ENCODE measurements around the gene INPP5E. TPM values are rescaled to one million over a fixed set of nuclear protein-coding genes. Genes with fewer than 3 reads are reported as not detected.

INPP5E gene
- total RNA-seq, 2 experiments from 2014 or later, result 20.2 to 21.3 TPM

DNA sequence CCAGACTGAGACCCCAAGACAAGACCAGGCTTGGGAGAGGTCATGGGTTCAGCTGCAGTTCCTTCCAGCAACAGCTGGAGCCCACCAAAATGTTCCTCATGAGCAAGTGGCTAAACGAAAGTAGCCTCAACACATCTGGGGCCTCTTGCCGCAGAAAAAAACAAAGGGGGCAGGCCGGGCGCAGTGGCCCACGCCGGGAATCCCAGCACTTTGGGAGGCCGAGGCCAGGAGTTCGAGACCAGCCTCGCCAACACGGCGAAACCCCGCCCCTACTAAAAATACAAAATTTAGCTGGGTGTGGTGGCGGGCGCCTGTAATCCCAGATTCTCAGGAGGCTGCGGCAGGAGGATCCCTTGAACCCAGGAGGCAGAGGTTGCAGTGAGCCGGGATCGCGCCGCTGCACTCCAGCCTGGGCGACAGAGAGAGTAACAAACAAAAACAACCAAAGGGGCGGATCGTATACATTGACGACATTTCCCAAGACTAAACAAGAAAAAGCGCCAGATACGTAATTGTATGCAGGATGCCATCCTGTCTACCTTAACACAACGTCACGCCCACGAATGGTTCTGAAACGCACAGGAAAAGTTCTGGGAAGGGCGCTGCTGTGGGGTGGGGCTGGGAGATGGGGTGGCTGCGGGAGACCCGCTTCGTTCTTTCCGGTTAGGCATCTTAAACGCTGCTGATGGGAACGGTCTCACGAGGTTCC, 1.7 kb downstream of the INPP5E start:
- Histone ChIP-seq H3K9me2 (ENCODE audit: insufficient read depth, low read length) (no peaks in the 10 kb centered on the region), H3K9me3 (ENCODE audit: low read length) (no peaks in the 10 kb centered on the region), H4K20me1 (ENCODE audit: insufficient read depth, low read length) (peaks cover 8% of the 10 kb centered on the region), H3K4me3 (ENCODE audit: low read depth, low read length, poor library complexity, severe bottlenecking) (peak overlapping the region; percentile 87), H3K79me2 (ENCODE audit: insufficient read depth, low read depth, low read length) (peaks cover 25% of the 10 kb centered on the region; the same call in 1 of the 2 replicates), H3K36me3 (ENCODE audit: insufficient read depth, low read length) (peaks cover 39% of the 10 kb centered on the region; the same call in 1 of the 2 replicates), H3K4me2 (ENCODE audit: low read length) (peak overlapping the region; percentile 91), H2AFZ (ENCODE audit: low read length) (no peak overlapping the region), H3K27ac (ENCODE audit: low read depth, low read length, poor library complexity, severe bottlenecking) (no peak overlapping the region), H3K4me1 (ENCODE audit: insufficient read depth, low read length, poor library complexity, severe bottlenecking) (peaks cover 23% of the 10 kb centered on the region)
- POLR2A ChIA-PET, result interaction anchor here (0.5 kb wide), 1 partner anchor 471 kb away, joined by 3 read pairs; no protein-coding TSS in a partner anchor
- DNase-seq (ENCODE audit: low spot score), result no peak
- CTCF ChIA-PET (ENCODE audit: unreplicated experiment), result no interaction called here
- intact Hi-C loops (cut with micrococcal nuclease; ENCODE audit: unreplicated experiment), result loop anchor here (2.0 kb wide), 1 partner anchor 45 kb away; the partner anchor contains the start of gene SEC16A
- BruUV-seq (replicated peaks), result no TSS peak
- TF ChIP-seq EZH2phosphoT487 (IDR thresholded peaks at IDR 0.05; ENCODE audit: borderline replicate concordance, low read depth, low read length), result no peak
- TF ChIP-seq, protein P1, sequence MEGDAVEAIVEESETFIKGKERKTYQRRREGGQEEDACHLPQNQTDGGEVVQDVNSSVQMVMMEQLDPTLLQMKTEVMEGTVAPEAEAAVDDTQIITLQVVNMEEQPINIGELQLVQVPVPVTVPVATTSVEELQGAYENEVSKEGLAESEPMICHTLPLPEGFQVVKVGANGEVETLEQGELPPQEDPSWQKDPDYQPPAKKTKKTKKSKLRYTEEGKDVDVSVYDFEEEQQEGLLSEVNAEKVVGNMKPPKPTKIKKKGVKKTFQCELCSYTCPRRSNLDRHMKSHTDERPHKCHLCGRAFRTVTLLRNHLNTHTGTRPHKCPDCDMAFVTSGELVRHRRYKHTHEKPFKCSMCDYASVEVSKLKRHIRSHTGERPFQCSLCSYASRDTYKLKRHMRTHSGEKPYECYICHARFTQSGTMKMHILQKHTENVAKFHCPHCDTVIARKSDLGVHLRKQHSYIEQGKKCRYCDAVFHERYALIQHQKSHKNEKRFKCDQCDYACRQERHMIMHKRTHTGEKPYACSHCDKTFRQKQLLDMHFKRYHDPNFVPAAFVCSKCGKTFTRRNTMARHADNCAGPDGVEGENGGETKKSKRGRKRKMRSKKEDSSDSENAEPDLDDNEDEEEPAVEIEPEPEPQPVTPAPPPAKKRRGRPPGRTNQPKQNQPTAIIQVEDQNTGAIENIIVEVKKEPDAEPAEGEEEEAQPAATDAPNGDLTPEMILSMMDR (conservative IDR thresholded peaks at IDR 0.05; ENCODE audit: low read length), result no peak

DNA sequence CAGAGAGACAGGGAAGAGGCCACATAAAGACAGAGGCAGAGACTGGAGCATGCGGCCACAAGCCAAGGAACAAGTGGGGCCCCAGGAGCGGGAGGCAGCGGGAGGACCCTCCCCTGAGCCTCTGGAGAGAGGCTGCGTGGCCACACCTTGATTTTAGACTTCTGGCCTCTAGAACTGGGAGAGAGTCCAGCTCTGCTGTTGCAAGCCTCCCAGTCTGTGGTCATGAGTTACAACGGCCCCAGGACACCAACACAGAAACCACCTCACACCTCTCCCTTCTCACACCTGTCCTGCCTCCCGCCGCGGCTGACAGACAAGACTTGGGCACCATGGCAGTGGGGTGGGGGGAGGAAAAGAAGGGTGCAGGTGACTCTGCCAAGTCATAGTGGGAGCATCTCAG, 2.2 kb downstream of the INPP5E start:
- peak overlapping the region; percentile 91 for H3K4me2 ChIP-seq (ENCODE audit: low read length)
- intact Hi-C loops (cut with micrococcal nuclease; ENCODE audit: unreplicated experiment), result no loop called here
- CTCF ChIA-PET (ENCODE audit: unreplicated experiment), result no interaction called here
- H3K36me3 ChIP-seq (ENCODE audit: insufficient read depth, low read length), result peaks cover 37% of the 10 kb centered on the region; the same call in 1 of the 2 replicates
- no peak for TF ChIP-seq EZH2phosphoT487 (IDR thresholded peaks at IDR 0.05; ENCODE audit: borderline replicate concordance, low read depth, low read length)
- TF ChIP-seq, protein P1 (conservative IDR thresholded peaks at IDR 0.05; ENCODE audit: low read length), result no peak
- H3K79me2 ChIP-seq (ENCODE audit: insufficient read depth, low read depth, low read length), result peaks cover 25% of the 10 kb centered on the region; the same call in 1 of the 2 replicates
- no TSS peak for BruUV-seq (replicated peaks)
- H3K9me2 ChIP-seq (ENCODE audit: insufficient read depth, low read length), result no peaks in the 10 kb centered on the region
- peaks cover 8% of the 10 kb centered on the region for H4K20me1 ChIP-seq (ENCODE audit: insufficient read depth, low read length)
- H3K27ac ChIP-seq (ENCODE audit: low read depth, low read length, poor library complexity, severe bottlenecking), result no peak overlapping the region
- H2AFZ ChIP-seq (ENCODE audit: low read length), result no peak overlapping the region
- H3K4me1 ChIP-seq (ENCODE audit: insufficient read depth, low read length, poor library complexity, severe bottlenecking), result peaks cover 23% of the 10 kb centered on the region
- no peak for DNase-seq (ENCODE audit: low spot score)
- H3K4me3 ChIP-seq (ENCODE audit: low read depth, low read length, poor library complexity, severe bottlenecking), result peak overlapping the region; percentile 87
- H3K9me3 ChIP-seq (ENCODE audit: low read length), result no peaks in the 10 kb centered on the region
- POLR2A ChIA-PET, result interaction anchor here (0.5 kb wide), 1 partner anchor 471 kb away, joined by 3 read pairs; no protein-coding TSS in a partner anchor

DNA sequence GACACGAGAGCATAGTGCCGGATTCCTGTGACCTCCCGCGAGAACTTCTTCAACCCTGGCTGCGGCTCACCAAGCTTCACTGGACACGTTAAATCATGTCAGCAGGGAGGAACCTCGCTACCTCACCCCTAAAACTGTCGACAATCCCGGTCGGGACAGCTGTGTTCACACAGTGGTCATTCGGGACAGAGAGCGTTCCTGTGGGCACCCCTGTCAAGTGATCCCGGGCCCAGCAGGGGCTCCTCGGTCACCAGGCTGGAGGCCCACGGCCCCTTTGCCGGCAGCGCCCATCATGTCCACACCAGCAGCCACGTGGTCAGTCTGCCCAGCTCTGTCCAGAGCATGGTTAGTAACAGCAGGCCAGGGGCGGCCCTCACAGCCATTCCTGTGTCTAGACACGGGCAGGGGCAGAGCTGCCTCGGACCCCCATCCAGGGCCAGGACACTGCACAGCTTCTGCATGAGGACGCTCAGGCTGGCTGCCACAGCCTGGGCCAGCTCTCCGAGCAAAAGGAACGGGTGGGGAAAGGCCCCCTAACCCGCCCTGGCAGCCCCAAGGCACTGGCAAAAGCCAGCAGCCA, 3.5 kb downstream of the INPP5E start:
- H3K4me2 ChIP-seq (ENCODE audit: low read length), result no peak overlapping the region
- H3K27ac ChIP-seq (ENCODE audit: low read depth, low read length, poor library complexity, severe bottlenecking), result no peak overlapping the region
- peaks cover 23% of the 10 kb centered on the region for H3K4me1 ChIP-seq (ENCODE audit: insufficient read depth, low read length, poor library complexity, severe bottlenecking)
- no peak overlapping the region for H2AFZ ChIP-seq (ENCODE audit: low read length)
- H3K36me3 ChIP-seq (ENCODE audit: insufficient read depth, low read length), result peaks cover 35% of the 10 kb centered on the region; the same call in 1 of the 2 replicates
- H3K79me2 ChIP-seq (ENCODE audit: insufficient read depth, low read depth, low read length), result peaks cover 25% of the 10 kb centered on the region; the same call in 1 of the 2 replicates
- peaks cover 8% of the 10 kb centered on the region for H4K20me1 ChIP-seq (ENCODE audit: insufficient read depth, low read length)
- BruUV-seq (replicated peaks), result no TSS peak
- H3K4me3 ChIP-seq (ENCODE audit: low read depth, low read length, poor library complexity, severe bottlenecking), result no peak overlapping the region
- POLR2A ChIA-PET, result no interaction called here
- no peak for DNase-seq (ENCODE audit: low spot score)
- CTCF ChIA-PET (ENCODE audit: unreplicated experiment), result no interaction called here
- H3K9me3 ChIP-seq (ENCODE audit: low read length), result no peaks in the 10 kb centered on the region
- intact Hi-C loops (cut with micrococcal nuclease; ENCODE audit: unreplicated experiment), result no loop called here
- H3K9me2 ChIP-seq (ENCODE audit: insufficient read depth, low read length), result no peaks in the 10 kb centered on the region
- TF ChIP-seq EZH2phosphoT487 (IDR thresholded peaks at IDR 0.05; ENCODE audit: borderline replicate concordance, low read depth, low read length), result no peak
- TF ChIP-seq, protein P1 (conservative IDR thresholded peaks at IDR 0.05; ENCODE audit: low read length), result no peak

Measured in OCI-LY7 (cell line).